Measurements from ENCODE around the gene PLEKHH1. TPM values are rescaled to one million over a fixed set of nuclear protein-coding genes. Genes with fewer than 3 reads are reported as not detected.
"Not testable (repeated sequence)": the region's sequence is repeated elsewhere in the genome, so short reads cannot be mapped to it uniquely, and the experiment has no call there.

Gene PLEKHH1
- total RNA-seq, 1 donor from 2014 or later = 3.3 TPM

GRCh38 chr14:67595392-67595791, 62.3 kb downstream of the PLEKHH1 start:
- Mint-ChIP-seq H3K4me1 (ENCODE audit: low read depth, unreplicated experiment) (no peaks in the 10 kb centered on the region), H3K27ac (ENCODE audit: unreplicated experiment) (no peak overlapping the region), H3K4me3 (ENCODE audit: unreplicated experiment) (no peak overlapping the region), H3K9me3 (ENCODE audit: unreplicated experiment) (no peaks in the 10 kb centered on the region), H3K27me3 (ENCODE audit: low read depth, unreplicated experiment) (no peaks in the 10 kb centered on the region), H3K36me3 (ENCODE audit: low read depth, unreplicated experiment) (peaks cover 5% of the 10 kb centered on the region)
- Histone ChIP-seq H3K9me3 (ENCODE audit: insufficient read depth, low read depth, low read length) (no peaks in the 10 kb centered on the region), H3K36me3 (ENCODE audit: insufficient read depth, low read length) (peaks cover 6% of the 10 kb centered on the region), H3K4me3 (ENCODE audit: insufficient read depth, low read depth, low read length) (no peak overlapping the region), H2AFZ (ENCODE audit: low read depth, low read length) (no peak overlapping the region), H3K4me2 (ENCODE audit: low read length) (no peak overlapping the region), H3K9ac (ENCODE audit: low read length) (no peak overlapping the region), H3K27me3 (ENCODE audit: insufficient read depth, low read length) (no peaks in the 10 kb centered on the region), H3K27ac (ENCODE audit: low read depth, low read length) (no peak overlapping the region), H3K79me2 (ENCODE audit: insufficient read depth, low read length) (no peaks in the 10 kb centered on the region), H3K4me1 (ENCODE audit: insufficient read depth, low read length) (no peaks in the 10 kb centered on the region), H4K20me1 (ENCODE audit: insufficient read depth, low read length) (peaks cover 9% of the 10 kb centered on the region)
- TF ChIP-seq, protein P1, sequence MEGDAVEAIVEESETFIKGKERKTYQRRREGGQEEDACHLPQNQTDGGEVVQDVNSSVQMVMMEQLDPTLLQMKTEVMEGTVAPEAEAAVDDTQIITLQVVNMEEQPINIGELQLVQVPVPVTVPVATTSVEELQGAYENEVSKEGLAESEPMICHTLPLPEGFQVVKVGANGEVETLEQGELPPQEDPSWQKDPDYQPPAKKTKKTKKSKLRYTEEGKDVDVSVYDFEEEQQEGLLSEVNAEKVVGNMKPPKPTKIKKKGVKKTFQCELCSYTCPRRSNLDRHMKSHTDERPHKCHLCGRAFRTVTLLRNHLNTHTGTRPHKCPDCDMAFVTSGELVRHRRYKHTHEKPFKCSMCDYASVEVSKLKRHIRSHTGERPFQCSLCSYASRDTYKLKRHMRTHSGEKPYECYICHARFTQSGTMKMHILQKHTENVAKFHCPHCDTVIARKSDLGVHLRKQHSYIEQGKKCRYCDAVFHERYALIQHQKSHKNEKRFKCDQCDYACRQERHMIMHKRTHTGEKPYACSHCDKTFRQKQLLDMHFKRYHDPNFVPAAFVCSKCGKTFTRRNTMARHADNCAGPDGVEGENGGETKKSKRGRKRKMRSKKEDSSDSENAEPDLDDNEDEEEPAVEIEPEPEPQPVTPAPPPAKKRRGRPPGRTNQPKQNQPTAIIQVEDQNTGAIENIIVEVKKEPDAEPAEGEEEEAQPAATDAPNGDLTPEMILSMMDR (IDR thresholded peaks at IDR 0.05; ENCODE audit: insufficient read depth, low read depth, low read length) = no peak
- no peak for TF ChIP-seq EZH2 (IDR thresholded peaks at IDR 0.05; ENCODE audit: insufficient read depth, low read length)
- no peak for DNase-seq (ENCODE audit: low read depth)
- FAIRE-seq = no peak

DNA sequence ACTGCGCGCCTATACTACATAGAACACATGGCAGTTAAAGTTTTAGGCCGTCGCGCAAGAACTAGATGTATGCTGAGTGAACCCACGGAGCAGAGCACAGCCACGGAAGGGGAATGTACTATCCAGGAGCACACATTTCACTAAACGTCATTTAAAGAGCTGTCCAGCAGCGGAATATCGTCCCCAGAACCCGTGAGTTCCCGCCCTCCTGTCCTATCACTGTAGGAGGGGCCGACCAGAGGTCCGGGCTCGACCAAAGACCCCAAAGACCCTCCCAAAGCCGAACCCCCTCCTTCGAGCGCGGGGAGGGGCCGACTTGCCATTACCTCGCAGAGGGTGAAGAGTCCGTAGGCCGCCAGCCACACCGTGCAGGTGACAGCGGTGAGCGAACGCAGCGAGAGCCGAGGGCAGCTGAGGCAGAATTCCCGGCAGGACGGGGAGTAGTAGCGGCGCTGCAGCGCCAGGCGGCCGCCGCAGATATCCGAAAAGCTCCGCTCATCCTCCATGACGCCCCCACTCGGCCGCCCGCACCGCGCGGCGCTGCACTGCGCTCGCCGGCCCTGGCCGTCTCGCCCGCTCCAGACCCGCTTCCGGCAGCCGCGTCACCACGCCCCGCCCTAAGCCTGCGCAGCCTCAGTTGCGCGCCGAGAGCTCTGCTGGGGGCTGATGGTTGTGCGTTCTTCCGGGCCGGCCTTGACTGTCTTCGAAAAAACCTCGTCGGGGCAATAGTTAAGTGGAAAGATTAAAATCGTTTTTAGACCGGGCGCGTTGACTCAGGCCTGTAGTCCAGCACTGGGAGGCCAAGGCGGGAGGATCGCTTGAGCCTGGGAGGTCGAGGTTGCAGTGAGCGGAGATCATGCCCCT, 66.8 kb downstream of the PLEKHH1 start, which contains the start of gene PIGH:
PIGH (minus strand) TSS at position 571 of the 864 bp plus-strand sequence; CDS start at position 506, 65 bp downstream.
- Histone ChIP-seq H4K20me1 (ENCODE audit: insufficient read depth, low read length) (peaks cover 9% of the 10 kb centered on the region), H3K79me2 (ENCODE audit: insufficient read depth, low read length) (no peaks in the 10 kb centered on the region), H2AFZ (ENCODE audit: low read depth, low read length) (peak within 1 kb of the TSS; percentile 94), H3K4me2 (ENCODE audit: low read length) (peak within 1 kb of the TSS; percentile 84), H3K9me3 (ENCODE audit: insufficient read depth, low read depth, low read length) (no peaks in the 10 kb centered on the region), H3K4me3 (ENCODE audit: insufficient read depth, low read depth, low read length) (peak within 1 kb of the TSS; percentile 83), H3K27ac (ENCODE audit: low read depth, low read length) (peak within 1 kb of the TSS; percentile 49), H3K4me1 (ENCODE audit: insufficient read depth, low read length) (no peaks in the 10 kb centered on the region), H3K9ac (ENCODE audit: low read length) (peak within 1 kb of the TSS; percentile 82), H3K27me3 (ENCODE audit: insufficient read depth, low read length) (no peaks in the 10 kb centered on the region), H3K36me3 (ENCODE audit: insufficient read depth, low read length) (peaks cover 3% of the 10 kb centered on the region)
- no peaks in the 10 kb centered on the region for H3K27me3 Mint-ChIP-seq (ENCODE audit: low read depth, unreplicated experiment)
- no peaks in the 10 kb centered on the region for H3K4me1 Mint-ChIP-seq (ENCODE audit: low read depth, unreplicated experiment)
- H3K36me3 Mint-ChIP-seq (ENCODE audit: low read depth, unreplicated experiment) = no peaks in the 10 kb centered on the region
- peak within 1 kb of the TSS; percentile 89 for H3K27ac Mint-ChIP-seq (ENCODE audit: unreplicated experiment)
- DNase-seq (ENCODE audit: low read depth) = peak; percentile 65
- H3K4me3 Mint-ChIP-seq (ENCODE audit: unreplicated experiment) = peak within 1 kb of the TSS; percentile 93
- no peak for FAIRE-seq
- no peaks in the 10 kb centered on the region for H3K9me3 Mint-ChIP-seq (ENCODE audit: unreplicated experiment)
- no peak for TF ChIP-seq EZH2 (IDR thresholded peaks at IDR 0.05; ENCODE audit: insufficient read depth, low read length)
- TF ChIP-seq, protein P1 (IDR thresholded peaks at IDR 0.05; ENCODE audit: insufficient read depth, low read depth, low read length) = peak; percentile 28

- peak overlapping the region; percentile 84 for H3K4me2 ChIP-seq (ENCODE audit: low read length)
- peak overlapping the region; percentile 83 for H3K4me3 ChIP-seq (ENCODE audit: insufficient read depth, low read depth, low read length)
- not testable (repeated sequence) for H3K4me1 Mint-ChIP-seq (ENCODE audit: low read depth, unreplicated experiment); H3K27me3 Mint-ChIP-seq (ENCODE audit: low read depth, unreplicated experiment); FAIRE-seq; H3K27me3 ChIP-seq (ENCODE audit: insufficient read depth, low read length); H3K79me2 ChIP-seq (ENCODE audit: insufficient read depth, low read length); H3K9me3 Mint-ChIP-seq (ENCODE audit: unreplicated experiment); H3K9me3 ChIP-seq (ENCODE audit: insufficient read depth, low read depth, low read length); H4K20me1 ChIP-seq (ENCODE audit: insufficient read depth, low read length); H3K36me3 Mint-ChIP-seq (ENCODE audit: low read depth, unreplicated experiment); H3K4me1 ChIP-seq (ENCODE audit: insufficient read depth, low read length); H3K36me3 ChIP-seq (ENCODE audit: insufficient read depth, low read length); DNase-seq (ENCODE audit: low read depth)
- peak overlapping the region; percentile 82 for H3K9ac ChIP-seq (ENCODE audit: low read length)
- peak overlapping the region; percentile 89 for H3K27ac Mint-ChIP-seq (ENCODE audit: unreplicated experiment)
- peak overlapping the region; percentile 49 for H3K27ac ChIP-seq (ENCODE audit: low read depth, low read length)
- H3K4me3 Mint-ChIP-seq (ENCODE audit: unreplicated experiment) = peak overlapping the region; percentile 93
- peak overlapping the region; percentile 94 for H2AFZ ChIP-seq (ENCODE audit: low read depth, low read length)
Measured at GRCh38 chr14:67600562-67600974, 67.5 kb downstream of the PLEKHH1 start.
